ENCODE results near the gene MIOX.
"Not testable (repeated sequence)": the region's sequence is repeated elsewhere in the genome, so short reads cannot be mapped to it uniquely, and the experiment has no call there.

Gene MIOX

DNA sequence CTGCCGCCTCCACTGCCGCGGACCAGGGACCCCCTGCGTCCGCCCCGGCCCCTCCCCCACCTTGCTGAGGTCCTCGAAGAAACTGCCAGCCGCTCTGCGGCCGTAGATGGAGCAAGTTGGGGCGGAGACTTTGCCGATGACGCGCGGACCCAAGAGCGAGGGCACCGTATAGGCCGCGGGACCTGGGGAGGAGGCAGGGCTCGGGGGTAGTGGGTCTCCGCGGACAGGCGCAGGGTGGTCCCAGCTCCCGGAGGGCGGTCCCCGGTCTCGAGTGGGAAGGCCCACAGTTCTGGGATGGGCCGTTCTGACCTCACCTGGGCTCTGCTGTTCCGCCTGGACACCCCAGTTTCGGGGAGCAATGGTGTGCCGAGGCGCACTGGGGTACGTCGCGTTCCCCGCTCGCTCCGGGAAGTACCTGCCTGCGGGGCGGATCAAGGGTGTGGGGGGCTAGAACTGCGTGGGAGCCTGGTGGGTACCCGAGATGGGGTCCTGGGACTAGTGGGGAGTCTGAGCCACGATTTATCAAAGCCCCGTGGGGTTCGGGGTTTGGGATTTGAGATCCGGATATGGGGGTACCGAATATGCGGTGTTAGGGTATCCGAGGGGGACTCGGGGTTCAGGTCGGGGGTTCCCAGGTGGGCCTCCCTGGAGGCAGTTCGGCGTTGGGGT lies 44.4 kb downstream of the MIOX start:
- Mint-ChIP-seq H3K4me1 (ENCODE audit: low read depth) (peaks cover 47% of the 10 kb centered on the region), H3K9me3 (no peaks in the 10 kb centered on the region), H3K4me3 (peak overlapping the region; percentile 92), H3K27me3 (no peaks in the 10 kb centered on the region), H3K36me3 (ENCODE audit: low read depth) (peaks cover 15% of the 10 kb centered on the region), H3K27ac (peak overlapping the region; percentile 96)

DNA sequence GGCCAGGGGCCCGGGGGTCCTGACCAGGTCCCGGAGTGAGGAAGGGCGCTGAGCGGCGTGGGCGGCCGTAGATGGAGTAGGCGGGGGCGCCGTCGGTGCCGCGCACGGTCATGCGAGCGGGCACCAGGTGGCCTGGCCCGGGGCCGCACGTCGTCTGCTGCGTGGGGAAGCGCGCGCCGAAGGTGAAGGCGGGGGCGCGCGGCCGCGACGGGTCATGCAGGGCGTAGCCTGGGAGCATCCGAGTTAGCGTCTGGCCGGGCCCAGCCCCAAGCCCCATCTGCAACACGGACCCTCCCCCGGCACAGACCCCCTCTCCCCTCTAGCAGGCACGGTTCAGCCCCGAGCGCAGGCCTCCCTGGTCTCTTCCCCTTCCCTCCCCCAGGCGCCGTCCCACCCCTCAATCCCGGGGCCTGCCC lies 44.9 kb downstream of the MIOX start:
- Mint-ChIP-seq H3K27me3 (no peaks in the 10 kb centered on the region), H3K36me3 (ENCODE audit: low read depth) (peaks cover 15% of the 10 kb centered on the region), H3K9me3 (no peaks in the 10 kb centered on the region), H3K4me1 (ENCODE audit: low read depth) (peaks cover 51% of the 10 kb centered on the region), H3K4me3 (peak overlapping the region; percentile 92), H3K27ac (peak overlapping the region; percentile 96)

DNA sequence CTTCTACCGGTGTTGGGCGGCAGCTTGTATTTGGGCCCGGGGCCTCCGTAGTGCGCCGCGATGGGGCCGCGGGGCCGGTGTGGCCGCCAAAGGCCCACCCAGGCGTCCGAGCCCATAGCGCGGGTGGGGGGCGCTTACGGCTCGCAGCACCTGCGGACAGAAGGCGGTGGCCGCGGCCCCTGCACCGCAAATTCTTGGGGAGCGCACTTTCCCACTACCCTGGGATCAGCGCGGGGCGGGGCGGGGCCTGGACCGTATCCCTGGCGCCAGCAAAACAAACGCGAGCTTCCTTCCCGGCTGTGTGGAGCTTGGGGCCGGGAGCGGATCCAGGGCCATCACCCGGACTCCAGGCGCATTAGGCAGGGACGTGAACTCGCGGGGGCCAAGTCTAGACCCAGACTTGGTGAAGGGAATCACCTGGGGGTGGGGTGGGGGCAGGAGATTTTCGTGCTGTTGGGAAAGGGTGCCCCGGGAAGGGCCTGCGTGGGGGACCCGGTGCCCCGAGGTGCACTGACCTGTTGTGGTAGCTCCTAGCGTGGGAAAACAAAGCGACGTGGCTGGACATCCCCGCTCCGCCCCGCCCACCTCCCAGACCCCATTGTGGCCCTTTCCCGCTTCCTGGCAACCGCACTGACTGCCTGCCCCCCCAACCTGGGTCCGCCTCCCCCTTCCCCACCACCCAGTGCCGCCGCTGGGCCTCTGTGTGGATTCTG lies 45.5 kb downstream of the MIOX start:
- no peaks in the 10 kb centered on the region for H3K27me3 Mint-ChIP-seq
- peak overlapping the region; percentile 92 for H3K4me3 Mint-ChIP-seq
- H3K36me3 Mint-ChIP-seq (ENCODE audit: low read depth) = peaks cover 13% of the 10 kb centered on the region
- peak overlapping the region; percentile 96 for H3K27ac Mint-ChIP-seq
- H3K9me3 Mint-ChIP-seq = no peaks in the 10 kb centered on the region
- H3K4me1 Mint-ChIP-seq (ENCODE audit: low read depth) = peaks cover 53% of the 10 kb centered on the region

DNA sequence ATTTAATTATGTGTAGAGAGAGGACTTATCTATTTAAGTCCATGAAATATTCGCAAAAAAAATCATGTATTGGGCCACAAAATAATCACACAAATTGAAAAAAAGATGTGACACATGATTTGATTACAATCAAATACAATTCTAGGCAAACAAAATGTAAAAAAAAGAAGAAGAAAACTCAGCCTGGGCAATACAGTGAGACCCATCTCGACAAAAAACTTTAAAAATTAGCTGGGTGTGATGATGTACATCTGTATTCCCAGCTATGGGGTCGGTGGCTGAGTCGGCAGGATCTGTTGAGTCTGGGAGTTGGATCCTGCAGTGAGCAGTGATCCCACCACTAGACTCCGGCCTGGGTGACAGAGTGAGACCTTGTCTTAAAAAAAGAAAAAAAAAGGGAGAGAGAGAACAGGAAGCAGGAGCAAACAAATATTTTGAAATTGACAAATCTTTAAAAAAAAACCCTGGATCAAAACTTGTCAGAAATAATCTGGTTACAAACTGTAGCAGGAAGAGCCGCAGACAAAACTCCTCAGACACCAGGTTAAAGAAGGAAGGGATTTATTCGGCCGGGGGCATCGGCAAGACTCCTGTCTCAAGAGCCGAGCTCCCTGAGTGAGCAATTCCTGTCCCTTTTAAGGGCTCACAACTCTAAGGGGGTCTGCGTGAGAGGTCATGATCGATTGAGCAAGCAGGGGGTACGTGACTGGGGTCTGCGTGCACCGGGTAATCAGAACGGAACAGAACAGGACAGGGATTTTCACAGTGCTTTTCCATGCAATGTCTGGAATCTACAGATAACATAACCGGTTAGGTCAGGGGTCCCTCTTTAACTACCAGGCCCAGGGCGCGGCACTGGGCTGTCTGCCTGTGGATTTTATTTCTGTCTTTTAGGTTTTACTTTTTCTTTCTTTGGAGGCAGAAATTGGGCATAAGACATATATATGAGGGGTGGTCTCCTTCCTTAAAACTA lies 46.5 kb downstream of the MIOX start:
- Mint-ChIP-seq H3K9me3 (no peaks in the 10 kb centered on the region), H3K4me1 (ENCODE audit: low read depth) (peaks cover 53% of the 10 kb centered on the region), H3K4me3 (peak overlapping the region; percentile 92), H3K36me3 (ENCODE audit: low read depth) (peaks cover 5% of the 10 kb centered on the region), H3K27ac (peak overlapping the region; percentile 86), H3K27me3 (no peaks in the 10 kb centered on the region)

DNA sequence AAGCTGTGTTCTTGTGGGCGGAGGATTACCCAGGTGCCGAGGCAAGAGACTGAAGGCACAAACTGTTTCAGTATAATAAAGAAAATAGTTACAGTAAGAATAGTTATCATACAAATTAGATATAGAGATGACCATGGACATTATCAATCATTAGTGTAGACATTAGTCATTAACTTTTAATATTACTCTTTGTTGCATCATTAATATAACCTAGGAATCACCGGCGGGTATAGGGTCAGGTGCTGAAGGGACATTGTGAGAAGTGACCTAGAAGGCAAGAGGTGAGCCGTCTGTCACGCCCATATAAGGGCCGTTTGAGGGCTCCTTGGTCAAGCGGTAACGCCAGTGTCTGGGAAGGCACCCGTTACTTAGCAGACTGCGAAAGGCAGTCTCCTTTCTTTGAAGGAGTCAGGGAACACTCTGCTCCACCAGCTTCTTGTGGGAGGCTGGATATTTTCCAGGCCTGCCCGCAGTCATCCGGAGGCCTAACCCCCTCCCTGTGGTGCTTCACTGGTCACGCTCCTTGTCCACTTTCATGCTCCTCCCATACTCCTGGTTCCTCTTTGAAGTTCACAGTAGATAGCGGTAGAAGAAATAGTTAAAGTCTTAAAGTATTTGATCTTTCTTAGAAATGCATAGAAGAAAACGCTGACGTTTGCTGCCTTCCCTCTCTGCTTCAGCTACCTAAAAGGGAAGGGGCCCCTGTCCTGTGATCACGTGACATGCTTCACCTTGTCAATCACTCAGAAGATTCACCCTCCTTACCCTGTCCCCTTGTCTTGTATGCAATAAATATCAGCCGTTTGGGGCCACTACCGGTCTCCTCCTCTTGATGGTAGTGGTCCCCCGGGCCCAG lies 47.4 kb downstream of the MIOX start:
- H3K4me3 Mint-ChIP-seq = peak overlapping the region; percentile 92
- H3K4me1 Mint-ChIP-seq (ENCODE audit: low read depth) = peaks cover 53% of the 10 kb centered on the region
- H3K27ac Mint-ChIP-seq = peak overlapping the region; percentile 86
- H3K36me3 Mint-ChIP-seq (ENCODE audit: low read depth); H3K9me3 Mint-ChIP-seq; H3K27me3 Mint-ChIP-seq: not testable (repeated sequence)

DNA sequence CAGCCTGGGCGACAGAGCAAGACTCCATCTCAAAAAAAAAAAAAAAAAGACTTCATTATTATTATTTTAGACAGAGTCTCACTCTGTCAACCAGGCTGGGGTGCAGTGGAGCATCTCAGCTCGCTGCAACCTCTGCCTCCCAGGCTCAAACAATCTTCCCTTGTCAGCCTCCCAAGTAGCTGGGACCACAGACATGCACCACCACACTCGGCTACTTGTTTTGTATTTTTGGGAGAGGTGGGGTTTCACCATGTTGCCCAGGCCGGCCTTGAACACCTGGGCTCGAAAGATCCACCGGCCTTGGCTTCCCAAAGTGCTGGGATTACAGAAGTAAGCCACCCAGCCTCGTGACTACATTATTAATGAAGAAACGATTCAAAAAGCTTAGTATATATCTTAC lies 48.5 kb downstream of the MIOX start:
- Mint-ChIP-seq H3K4me3 (no peak overlapping the region), H3K27me3 (no peaks in the 10 kb centered on the region), H3K9me3 (no peaks in the 10 kb centered on the region), H3K36me3 (ENCODE audit: low read depth) (no peaks in the 10 kb centered on the region), H3K4me1 (ENCODE audit: low read depth) (peaks cover 64% of the 10 kb centered on the region), H3K27ac (no peak overlapping the region)

DNA sequence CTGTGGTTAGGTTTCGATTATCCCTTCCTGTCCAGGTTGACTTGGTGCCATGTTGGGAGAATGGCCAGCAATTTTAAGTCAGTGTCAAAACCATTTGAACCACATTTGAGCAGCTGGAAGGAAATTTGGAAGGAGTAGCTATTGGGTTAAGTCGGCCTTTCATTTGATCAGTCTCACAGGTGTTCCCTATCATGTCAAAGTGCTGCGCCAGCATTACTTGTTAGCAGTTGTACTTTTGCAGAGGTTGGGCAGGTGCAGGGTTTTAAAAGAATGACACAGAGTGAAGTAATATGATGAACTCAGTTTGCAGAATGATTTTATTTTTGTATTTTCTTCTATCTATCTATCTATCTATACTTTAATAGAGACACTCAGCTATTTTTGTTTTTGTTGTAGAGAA lies 49.6 kb downstream of the MIOX start:
- peaks cover 75% of the 10 kb centered on the region for H3K4me1 Mint-ChIP-seq (ENCODE audit: low read depth)
- no peaks in the 10 kb centered on the region for H3K9me3 Mint-ChIP-seq
- no peak overlapping the region for H3K27ac Mint-ChIP-seq
- H3K36me3 Mint-ChIP-seq (ENCODE audit: low read depth) = no peaks in the 10 kb centered on the region
- no peak overlapping the region for H3K4me3 Mint-ChIP-seq
- no peaks in the 10 kb centered on the region for H3K27me3 Mint-ChIP-seq

DNA sequence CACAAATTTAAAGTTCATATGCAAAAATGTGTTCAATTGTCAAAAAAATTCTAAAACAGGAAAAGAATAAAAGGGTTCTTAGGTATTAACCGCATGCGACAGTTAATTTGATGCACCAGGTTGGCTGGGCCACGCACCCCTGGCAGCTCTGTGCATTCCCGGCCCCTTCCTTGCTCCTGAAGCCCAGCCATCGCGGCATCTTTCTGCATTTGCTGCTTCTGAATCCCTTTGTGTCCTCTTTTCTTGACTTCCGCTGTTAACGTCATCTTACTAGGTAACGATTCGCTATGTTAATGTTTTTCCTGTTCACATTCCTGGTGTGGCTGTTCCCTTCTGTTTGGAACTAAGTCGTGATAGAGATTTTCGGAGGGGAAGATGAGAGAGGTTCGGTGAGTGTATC lies 51.1 kb downstream of the MIOX start:
- peak overlapping the region; percentile 99 for H3K27ac Mint-ChIP-seq
- no peaks in the 10 kb centered on the region for H3K27me3 Mint-ChIP-seq
- peaks cover 86% of the 10 kb centered on the region for H3K4me1 Mint-ChIP-seq (ENCODE audit: low read depth)
- H3K9me3 Mint-ChIP-seq = no peaks in the 10 kb centered on the region
- H3K4me3 Mint-ChIP-seq = no peak overlapping the region
- H3K36me3 Mint-ChIP-seq (ENCODE audit: low read depth) = peaks cover 8% of the 10 kb centered on the region

Measured in stimulated activated naive CD8-positive, alpha-beta T cell treated with anti-CD3 and anti-CD28 coated beads, Interleukin-15, Interleukin-2, amounts not matched to agents 100 ng/mL and 50 ng/mL, for 24 hours (primary cell).